ENCODE results near the gene MEIS1.

Gene MEIS1

DNA sequence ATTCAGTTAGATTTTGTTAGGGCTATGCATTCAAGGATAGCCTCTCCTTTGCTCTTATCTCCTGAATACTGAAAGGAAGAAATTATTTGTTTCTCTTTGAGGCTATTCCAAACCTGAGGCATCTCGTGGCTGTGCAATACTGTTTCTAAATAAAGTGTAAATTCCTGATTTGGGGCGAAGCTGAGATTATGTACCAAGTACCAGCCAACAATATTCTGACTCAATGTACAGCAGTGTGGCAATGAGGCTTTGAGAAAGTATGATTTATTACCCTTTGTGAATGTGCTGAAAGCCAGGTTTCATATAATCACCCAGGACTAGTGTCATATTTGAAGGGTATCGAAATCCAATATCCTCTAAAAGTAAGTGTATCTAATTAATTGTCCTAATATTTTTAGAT, 113.5 kb downstream of the MEIS1 start:
- H3K36me3 Mint-ChIP-seq: no peaks in the 10 kb centered on the region

DNA sequence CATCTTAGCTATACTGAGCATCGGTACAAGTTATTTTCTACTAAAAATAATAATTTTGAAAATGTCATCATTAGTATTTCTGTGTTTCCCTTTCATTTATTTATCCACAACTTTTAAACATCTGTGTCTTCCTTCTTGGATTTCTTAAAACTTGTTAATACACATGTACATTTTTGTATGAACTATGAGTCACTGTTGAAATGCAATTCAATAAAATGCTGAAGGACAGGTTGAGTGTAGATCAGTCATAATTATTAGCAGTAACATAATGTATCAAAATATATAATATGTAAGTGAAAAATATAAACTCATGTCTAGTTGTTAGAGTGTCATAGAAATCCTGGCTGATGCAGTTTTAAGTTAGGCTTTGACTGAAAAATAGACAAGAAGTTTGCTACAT, 115.9 kb downstream of the MEIS1 start:
- no peaks in the 10 kb centered on the region for H3K36me3 Mint-ChIP-seq
- CTCF ChIA-PET: no interaction called here
- DNase-seq: no peak
- H3K27me3 Mint-ChIP-seq: peaks cover 5% of the 10 kb centered on the region
- no peaks in the 10 kb centered on the region for H3K4me1 Mint-ChIP-seq
- no peaks in the 10 kb centered on the region for H3K9me3 Mint-ChIP-seq
- H3K4me3 Mint-ChIP-seq: no peak overlapping the region
- H3K27ac Mint-ChIP-seq: no peak overlapping the region

More for the DNA sequence above, 113.5 kb downstream of the MEIS1 start:
- no peaks in the 10 kb centered on the region for H3K27me3 Mint-ChIP-seq
- CTCF ChIA-PET: no interaction called here
- no peaks in the 10 kb centered on the region for H3K9me3 Mint-ChIP-seq
- no peaks in the 10 kb centered on the region for H3K4me1 Mint-ChIP-seq
- no peak overlapping the region for H3K27ac Mint-ChIP-seq
- H3K4me3 Mint-ChIP-seq: no peak overlapping the region
- no peak for DNase-seq

DNA sequence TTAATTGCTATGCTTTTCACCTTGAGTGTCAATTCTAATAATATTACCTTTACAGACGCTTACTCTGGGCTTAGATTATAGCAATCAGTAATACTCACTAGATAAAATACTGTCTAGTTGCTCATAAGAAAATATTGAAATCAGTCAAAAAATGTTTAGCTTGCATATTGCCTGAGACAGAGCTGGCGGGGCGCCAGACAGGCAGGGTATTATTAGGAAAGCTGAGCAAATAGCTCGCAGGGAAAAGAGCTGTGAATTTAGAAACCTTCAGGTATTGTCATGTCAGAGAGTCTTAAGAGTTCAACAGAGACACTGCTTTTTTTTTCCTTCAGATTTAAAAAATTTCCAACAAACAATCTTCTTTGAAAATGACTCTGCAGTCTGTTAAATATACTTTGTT, 118.4 kb downstream of the MEIS1 start:
- DNase-seq: no peak
- no peak overlapping the region for H3K4me3 Mint-ChIP-seq
- no peaks in the 10 kb centered on the region for H3K4me1 Mint-ChIP-seq
- no peaks in the 10 kb centered on the region for H3K36me3 Mint-ChIP-seq
- H3K27me3 Mint-ChIP-seq: peaks cover 5% of the 10 kb centered on the region
- CTCF ChIA-PET: no interaction called here
- H3K9me3 Mint-ChIP-seq: no peaks in the 10 kb centered on the region
- H3K27ac Mint-ChIP-seq: no peak overlapping the region

DNA sequence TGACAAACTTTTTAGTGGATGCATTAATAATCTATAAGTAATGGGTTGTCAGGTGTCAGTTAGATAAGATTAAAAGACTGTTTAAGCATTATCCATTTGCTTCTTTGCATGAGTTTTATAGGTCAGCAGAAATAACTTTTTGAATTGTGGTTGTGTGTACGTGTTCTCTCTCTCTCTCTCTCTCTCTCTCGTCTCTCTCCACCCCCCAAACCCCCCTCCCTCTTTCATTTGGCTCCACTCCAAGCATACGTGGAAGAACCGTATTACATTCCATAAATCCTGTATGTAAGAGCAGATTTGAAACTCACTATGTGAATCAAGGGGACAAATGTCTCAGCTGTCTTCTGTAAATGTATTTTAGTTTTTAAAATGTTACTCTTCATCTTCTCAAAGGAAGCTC, 120.2 kb downstream of the MEIS1 start:
- Mint-ChIP-seq H3K27ac (no peak overlapping the region), H3K9me3 (no peaks in the 10 kb centered on the region), H3K4me1 (no peaks in the 10 kb centered on the region)

DNA sequence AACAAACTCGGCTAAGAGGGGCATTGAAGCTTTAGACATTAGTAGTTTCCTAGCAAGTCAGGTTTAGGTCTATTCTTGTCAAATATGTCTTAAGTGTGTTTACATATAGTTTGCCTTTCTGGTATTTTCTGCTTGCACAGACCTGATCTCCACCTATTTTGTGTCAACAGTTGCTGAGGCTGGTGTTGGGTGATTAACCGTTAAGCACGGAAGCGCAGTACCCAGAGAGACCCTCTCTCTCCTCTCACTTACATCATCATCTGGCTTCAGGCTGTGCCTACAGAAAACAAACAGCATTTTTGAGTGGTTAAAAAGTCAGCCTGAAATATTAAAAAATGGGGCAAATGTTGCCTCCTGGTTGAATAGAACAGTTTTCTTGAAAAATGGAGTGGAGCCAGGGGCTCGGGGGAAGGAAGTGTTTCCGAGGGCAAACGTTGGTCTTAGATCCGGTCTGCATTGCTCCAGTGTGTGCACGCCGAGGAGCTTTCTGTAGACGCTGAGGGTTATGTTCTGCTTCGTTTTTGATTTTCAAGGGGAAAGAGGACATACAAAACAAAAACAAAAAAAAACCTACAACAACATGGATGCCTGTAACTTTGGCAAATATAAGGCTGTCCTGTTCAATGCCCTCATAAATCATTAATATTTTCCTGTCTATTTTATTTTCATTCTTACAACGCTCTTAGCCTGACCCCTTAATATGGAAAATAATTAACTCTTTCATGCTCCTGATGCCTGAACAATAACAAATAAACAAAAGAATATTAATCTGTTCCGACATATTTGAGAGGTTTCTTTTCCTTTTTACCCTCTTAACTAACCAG, 120.8 kb downstream of the MEIS1 start:
- Mint-ChIP-seq H3K4me3 (no peak overlapping the region), H3K4me1 (no peaks in the 10 kb centered on the region), H3K27ac (no peak overlapping the region), H3K9me3 (no peaks in the 10 kb centered on the region), H3K36me3 (no peaks in the 10 kb centered on the region), H3K27me3 (peaks cover 5% of the 10 kb centered on the region)
- CTCF ChIA-PET: no interaction called here
- no peak for DNase-seq

More for the DNA sequence above, 120.2 kb downstream of the MEIS1 start:
- Mint-ChIP-seq H3K36me3 (no peaks in the 10 kb centered on the region), H3K4me3 (no peak overlapping the region), H3K27me3 (peaks cover 5% of the 10 kb centered on the region)
- no peak for DNase-seq
- CTCF ChIA-PET: no interaction called here

DNA sequence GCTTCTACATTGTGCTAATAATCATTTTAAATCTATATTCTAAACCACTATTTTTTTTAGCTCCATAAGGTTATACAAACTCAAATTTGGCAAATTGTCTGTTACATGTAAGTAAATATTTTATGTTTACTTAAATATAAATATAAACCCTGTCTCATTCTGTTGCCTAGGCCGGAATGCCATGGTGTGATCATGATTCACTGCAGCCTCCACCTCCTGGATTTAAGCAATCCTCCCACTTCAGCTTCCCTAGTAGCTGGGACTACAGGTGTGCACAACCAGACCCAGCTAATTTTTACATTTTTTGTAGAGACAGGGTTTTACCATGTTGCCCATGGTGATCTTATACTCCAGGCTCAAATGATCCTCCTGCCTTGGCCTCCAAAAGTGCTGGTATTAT, 124.7 kb downstream of the MEIS1 start:
- Mint-ChIP-seq H3K9me3 (no peaks in the 10 kb centered on the region), H3K36me3 (no peaks in the 10 kb centered on the region), H3K4me1 (no peaks in the 10 kb centered on the region), H3K4me3 (no peak overlapping the region), H3K27me3 (peaks cover 5% of the 10 kb centered on the region), H3K27ac (no peak overlapping the region)
- CTCF ChIA-PET: no interaction called here
- no peak for DNase-seq

DNA sequence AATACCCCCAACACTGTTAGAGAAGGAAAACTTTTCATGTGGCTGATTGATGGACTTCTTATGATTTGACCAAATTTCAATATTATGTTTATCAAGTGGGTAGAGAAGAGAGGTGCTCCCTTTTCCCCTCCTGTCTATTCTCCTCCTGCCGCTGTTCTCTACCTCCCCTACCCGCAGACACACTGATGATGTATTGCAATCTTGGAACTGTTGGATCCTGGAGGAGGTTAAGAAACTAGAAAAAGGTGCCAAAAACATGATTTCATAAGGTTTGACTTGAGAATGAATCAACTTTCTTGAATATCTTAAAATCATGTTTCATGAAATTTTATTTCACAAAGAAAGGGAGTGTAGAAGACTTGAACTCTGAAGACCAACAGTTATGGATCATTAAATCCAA, 125.8 kb downstream of the MEIS1 start:
- no peak for DNase-seq
- CTCF ChIA-PET: no interaction called here
- Mint-ChIP-seq H3K9me3 (no peaks in the 10 kb centered on the region), H3K4me3 (no peak overlapping the region), H3K4me1 (no peaks in the 10 kb centered on the region), H3K27me3 (peaks cover 2% of the 10 kb centered on the region), H3K27ac (no peak overlapping the region), H3K36me3 (no peaks in the 10 kb centered on the region)

DNA sequence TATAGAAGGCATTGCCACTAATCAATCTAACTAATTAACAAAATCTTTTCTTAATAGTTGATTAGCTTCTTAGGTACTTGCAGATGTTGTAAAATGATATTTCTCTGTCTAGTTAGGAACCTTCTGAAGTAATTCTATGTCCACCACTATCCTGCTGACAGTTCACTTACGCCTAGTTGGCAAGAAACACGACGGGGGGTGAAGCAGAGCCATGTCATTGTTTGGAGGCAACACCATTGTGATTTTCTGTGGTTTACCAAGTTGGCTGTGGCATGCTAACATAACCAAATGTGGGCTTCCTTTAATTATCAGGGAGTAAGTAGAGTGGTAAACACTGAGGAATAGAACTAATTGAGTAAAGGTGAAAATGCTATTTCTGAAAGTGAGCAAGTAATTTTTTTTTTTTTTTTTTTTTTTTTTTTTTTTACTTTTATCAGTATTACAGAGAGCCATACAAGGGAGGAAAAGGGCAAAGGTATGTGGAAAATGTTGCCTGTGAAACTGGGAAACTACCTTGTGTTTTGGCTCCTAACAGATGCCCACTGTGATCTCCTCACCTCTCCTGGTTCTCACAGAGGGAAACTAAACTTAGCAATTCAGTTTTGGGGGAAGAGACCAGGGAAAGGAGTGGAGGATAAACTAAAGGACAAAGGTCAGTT, 126.8 kb downstream of the MEIS1 start:
- CTCF ChIA-PET: no interaction called here

GRCh38 chr2:66562304-66562685, 127.4 kb downstream of the MEIS1 start:
- DNase-seq: no peak
- no peaks in the 10 kb centered on the region for H3K4me1 Mint-ChIP-seq
- no peaks in the 10 kb centered on the region for H3K27me3 Mint-ChIP-seq
- CTCF ChIA-PET: no interaction called here
- H3K4me3 Mint-ChIP-seq: no peak overlapping the region
- no peaks in the 10 kb centered on the region for H3K9me3 Mint-ChIP-seq
- H3K27ac Mint-ChIP-seq: no peak overlapping the region
- H3K36me3 Mint-ChIP-seq: no peaks in the 10 kb centered on the region

More for the DNA sequence above, 126.8 kb downstream of the MEIS1 start:
- H3K36me3 Mint-ChIP-seq: no peaks in the 10 kb centered on the region
- no peak for DNase-seq
- no peak overlapping the region for H3K27ac Mint-ChIP-seq
- H3K9me3 Mint-ChIP-seq: no peaks in the 10 kb centered on the region
- H3K4me3 Mint-ChIP-seq: no peak overlapping the region
- no peaks in the 10 kb centered on the region for H3K27me3 Mint-ChIP-seq
- no peaks in the 10 kb centered on the region for H3K4me1 Mint-ChIP-seq

- no peaks in the 10 kb centered on the region for H3K9me3 Mint-ChIP-seq
- no peaks in the 10 kb centered on the region for H3K27me3 Mint-ChIP-seq
- no peaks in the 10 kb centered on the region for H3K4me1 Mint-ChIP-seq
- CTCF ChIA-PET: no interaction called here
- no peaks in the 10 kb centered on the region for H3K36me3 Mint-ChIP-seq
- no peak for DNase-seq
- H3K4me3 Mint-ChIP-seq: no peak overlapping the region
- H3K27ac Mint-ChIP-seq: no peak overlapping the region
These were observed 128.5 kb downstream of the MEIS1 start for GRCh38 chr2:66563473-66563872.

DNA sequence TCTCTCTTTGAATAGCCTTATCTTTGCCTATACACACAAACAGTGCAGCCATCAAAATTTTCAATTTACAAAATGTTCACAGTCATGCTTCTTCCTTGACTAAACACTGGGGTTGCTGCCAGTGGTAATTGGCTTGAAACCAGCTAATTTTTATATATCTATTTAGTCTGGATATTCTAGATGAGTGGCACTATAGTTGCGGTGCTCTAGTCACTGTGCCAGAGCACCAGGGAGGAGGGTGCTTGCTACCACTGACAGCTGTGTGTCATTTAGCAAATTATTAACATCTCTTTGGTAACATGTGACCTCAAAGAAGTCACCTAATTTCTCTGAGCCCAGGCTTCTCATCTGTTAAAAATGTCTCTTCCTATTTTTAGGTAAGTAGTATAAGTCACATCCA, 130.4 kb downstream of the MEIS1 start:
- H3K36me3 Mint-ChIP-seq: no peaks in the 10 kb centered on the region
- H3K4me1 Mint-ChIP-seq: no peaks in the 10 kb centered on the region
- CTCF ChIA-PET: no interaction called here
- no peak overlapping the region for H3K4me3 Mint-ChIP-seq
- no peaks in the 10 kb centered on the region for H3K9me3 Mint-ChIP-seq
- no peaks in the 10 kb centered on the region for H3K27me3 Mint-ChIP-seq
- DNase-seq: no peak
- no peak overlapping the region for H3K27ac Mint-ChIP-seq

DNA sequence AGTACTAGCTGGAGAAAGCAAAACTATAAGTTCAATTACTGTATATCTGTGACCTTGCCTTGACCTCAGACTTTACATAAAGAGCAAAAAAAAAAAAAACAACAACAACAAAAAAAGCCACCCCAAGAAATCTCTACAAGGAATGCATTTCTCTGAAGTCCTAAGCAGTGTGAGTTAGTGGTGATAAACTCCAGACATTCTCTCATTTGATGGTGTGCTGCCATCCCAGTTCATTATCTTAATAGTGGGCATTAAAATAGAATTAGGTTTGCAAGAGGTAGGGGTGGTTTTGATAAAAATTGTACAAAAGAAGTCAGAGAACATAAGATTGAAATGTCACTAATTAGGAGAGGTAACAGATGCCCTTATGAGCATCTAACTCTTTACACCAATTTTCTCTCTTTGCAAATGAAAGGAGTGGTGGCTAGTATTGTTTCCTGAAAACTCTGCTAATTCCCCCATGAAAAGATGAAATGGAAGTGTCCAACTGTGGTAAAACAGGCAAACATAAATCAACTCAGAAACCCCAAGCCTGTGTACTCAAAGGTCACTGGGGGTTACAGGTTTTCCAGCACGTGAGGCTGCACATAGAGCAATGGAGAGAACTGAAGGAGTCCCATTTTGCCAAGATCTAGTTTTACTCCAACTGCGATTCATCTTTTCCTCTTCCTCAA, 131.9 kb downstream of the MEIS1 start:
- no peak overlapping the region for H3K4me3 Mint-ChIP-seq
- peaks cover under 1% of the 10 kb centered on the region for H3K27me3 Mint-ChIP-seq
- DNase-seq: no peak
- no peaks in the 10 kb centered on the region for H3K36me3 Mint-ChIP-seq
- CTCF ChIA-PET: no interaction called here
- no peaks in the 10 kb centered on the region for H3K4me1 Mint-ChIP-seq
- no peak overlapping the region for H3K27ac Mint-ChIP-seq
- H3K9me3 Mint-ChIP-seq: no peaks in the 10 kb centered on the region

DNA sequence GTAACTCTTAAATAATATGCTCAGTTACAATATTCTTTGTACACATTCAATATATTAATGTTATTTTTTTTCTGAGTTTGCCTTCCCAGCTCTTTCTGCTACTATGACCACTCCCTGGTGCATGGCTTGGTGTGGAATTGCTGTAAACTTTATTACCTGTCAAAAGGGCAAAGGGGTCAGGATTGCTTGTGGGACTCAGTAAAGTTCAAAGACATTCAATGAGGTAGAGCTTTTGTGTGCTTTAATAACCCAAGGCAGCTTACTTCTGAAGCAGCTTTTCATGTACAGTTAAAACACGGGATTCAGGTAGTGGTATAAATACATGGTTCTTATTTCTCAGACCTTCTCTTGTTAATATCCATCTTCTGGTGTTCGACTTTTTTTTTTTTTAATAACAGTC, 132.8 kb downstream of the MEIS1 start:
- Mint-ChIP-seq H3K27ac (no peak overlapping the region), H3K9me3 (no peaks in the 10 kb centered on the region), H3K27me3 (peaks cover 3% of the 10 kb centered on the region), H3K36me3 (no peaks in the 10 kb centered on the region), H3K4me1 (no peaks in the 10 kb centered on the region), H3K4me3 (no peak overlapping the region)
- DNase-seq: no peak
- CTCF ChIA-PET: no interaction called here

DNA sequence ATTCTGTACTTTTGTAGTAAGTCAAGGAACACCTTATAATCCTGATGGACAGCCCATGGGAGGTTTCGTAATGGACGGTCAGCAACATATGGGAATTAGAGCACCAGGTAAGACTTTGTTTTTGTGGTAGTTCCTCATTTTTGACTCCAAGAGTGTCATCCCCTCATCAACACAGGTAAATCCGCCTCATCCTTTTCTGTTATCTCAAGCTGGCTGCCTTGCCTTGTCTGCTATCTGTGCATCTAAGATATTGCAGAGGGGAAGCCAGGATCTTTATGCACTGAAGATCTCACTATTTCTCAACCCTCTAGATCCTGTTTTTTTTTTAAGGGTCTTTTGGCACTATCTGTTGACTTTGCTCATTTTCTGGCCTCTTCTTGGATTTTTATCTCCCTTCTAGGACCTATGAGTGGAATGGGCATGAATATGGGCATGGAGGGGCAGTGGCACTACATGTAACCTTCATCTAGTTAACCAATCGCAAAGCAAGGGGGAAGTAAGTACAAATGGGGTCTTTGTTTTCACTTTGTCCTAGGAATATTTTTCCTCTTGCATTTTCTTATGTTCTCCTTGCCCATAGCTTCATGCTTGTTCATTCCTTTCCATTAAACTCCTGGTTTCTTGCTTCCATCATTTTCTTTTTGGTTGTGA, 133.8 kb downstream of the MEIS1 start:
- H3K4me3 Mint-ChIP-seq: no peak overlapping the region
- no peaks in the 10 kb centered on the region for H3K9me3 Mint-ChIP-seq
- H3K4me1 Mint-ChIP-seq: no peaks in the 10 kb centered on the region
- H3K27me3 Mint-ChIP-seq: peaks cover 9% of the 10 kb centered on the region
- no peak for DNase-seq
- CTCF ChIA-PET: no interaction called here
- H3K27ac Mint-ChIP-seq: no peak overlapping the region
- no peaks in the 10 kb centered on the region for H3K36me3 Mint-ChIP-seq

Data from activated naive CD4-positive, alpha-beta T cell treated with anti-CD3 and anti-CD28 coated beads, Interleukin-2, amount 10 ng/mL, durations not matched to agents 7 days and 5 days (primary cell).